Lower leg skin (tissue), 3 donors: ENCODE data around the gene IVNS1ABP.

ENCODE experiments used
- CTCF ChIP-seq, 3 donors: fragments of 450-650 bp; IDR thresholded peaks; one replicate each; pipeline ENCODE4 v1.5.1; 2016; ENCODE audit warnings: antibody characterized with exemption in 3 of 3, mild to moderate bottlenecking in 3 of 3, moderate library complexity in 2 of 3
- POLR2A ChIP-seq, 2 donors: fragments of 450-650 bp; IDR thresholded peaks; one replicate each; pipeline ENCODE4 v1.6.1; 2016 to 2017; ENCODE audit warnings: antibody characterized with exemption in 2 of 2, mild to moderate bottlenecking in 1 of 2, moderate library complexity in 1 of 2

- no peak for TF ChIP-seq POLR2A (IDR thresholded peaks at IDR 0.05)
- no peak for TF ChIP-seq CTCF (IDR thresholded peaks at IDR 0.05)
These were observed 38.9 kb upstream of the IVNS1ABP start for GRCh38 chr1:185355947-185356346.
